ENCODE data around the gene BRSK1.

- TF ChIP-seq SUZ12 (IDR thresholded peaks at IDR 0.05; ENCODE audit: extremely low read depth, insufficient read depth, insufficient read length) (no peak), YY1 (IDR thresholded peaks at IDR 0.05; ENCODE audit: insufficient read depth, insufficient read length) (no peak)
These were observed 24.8 kb upstream of the BRSK1 start, which contains the start of gene PPP6R1 for GRCh38 chr19:55258828-55259539.
